OCI-LY7 (cell line): ENCODE results near the gene KCNMB2.
"Not testable (repeated sequence)": the region's sequence is repeated elsewhere in the genome, so short reads cannot be mapped to it uniquely, and the experiment has no call there.

Experiments
- EZH2phosphoT487 ChIP-seq: fragments of 200-600 bp; sonication (generic); IDR thresholded peaks from 2 replicates; pipeline ENCODE4 v1.6.1; 2018; ENCODE audit warnings: low read depth, borderline replicate concordance, mild to moderate bottlenecking, mixed run types, antibody characterized with exemption, low read length, moderate library complexity, mixed read lengths
- TF ChIP-seq, protein P1 (sequence below): fragments of 200-600 bp; sonication (generic); conservative IDR thresholded peaks from 2 replicates; pipeline ENCODE4 v1.5.1; 2014; ENCODE audit warnings: mild to moderate bottlenecking, antibody characterized with exemption, low read length, moderate library complexity, mixed read lengths

DNA sequence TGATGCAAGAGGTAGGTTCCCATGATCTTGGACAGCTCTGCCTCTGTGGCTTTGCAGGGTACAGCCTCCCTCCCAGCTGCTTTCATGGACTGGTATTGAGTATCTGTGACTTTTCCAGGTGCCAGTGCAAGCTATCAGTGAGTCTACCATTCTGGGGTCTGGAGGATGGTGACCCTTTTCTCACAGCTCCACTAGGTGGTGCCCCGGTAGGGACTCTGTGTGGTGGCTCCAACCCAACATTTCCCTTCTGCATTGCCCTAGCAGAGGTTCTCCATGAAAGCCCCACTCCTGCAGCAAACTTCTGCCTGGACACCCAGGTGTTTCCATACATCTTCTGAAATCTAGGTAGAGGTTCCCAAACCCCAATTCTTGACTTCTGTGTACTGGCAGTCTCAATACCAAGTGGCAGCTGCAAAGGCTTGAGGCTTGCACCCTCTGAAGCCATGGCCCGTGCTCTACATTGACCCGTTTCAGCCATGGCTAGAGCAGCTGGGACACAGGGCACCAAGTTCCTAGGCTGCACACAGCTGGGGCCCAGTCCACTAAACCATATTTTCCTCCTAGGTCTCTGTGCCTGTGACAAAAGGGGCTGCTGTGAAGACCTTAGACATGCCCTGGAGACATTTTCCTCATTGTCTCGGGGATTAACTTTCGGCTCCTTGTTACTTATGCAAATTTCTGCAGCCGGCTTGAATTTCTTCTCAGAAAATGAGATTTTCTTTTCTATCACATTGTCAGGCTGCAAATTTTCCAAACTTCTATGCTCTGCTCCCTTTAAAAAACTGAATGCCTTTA is 209.8 kb downstream of the KCNMB2 start:
- TF ChIP-seq, protein P1, sequence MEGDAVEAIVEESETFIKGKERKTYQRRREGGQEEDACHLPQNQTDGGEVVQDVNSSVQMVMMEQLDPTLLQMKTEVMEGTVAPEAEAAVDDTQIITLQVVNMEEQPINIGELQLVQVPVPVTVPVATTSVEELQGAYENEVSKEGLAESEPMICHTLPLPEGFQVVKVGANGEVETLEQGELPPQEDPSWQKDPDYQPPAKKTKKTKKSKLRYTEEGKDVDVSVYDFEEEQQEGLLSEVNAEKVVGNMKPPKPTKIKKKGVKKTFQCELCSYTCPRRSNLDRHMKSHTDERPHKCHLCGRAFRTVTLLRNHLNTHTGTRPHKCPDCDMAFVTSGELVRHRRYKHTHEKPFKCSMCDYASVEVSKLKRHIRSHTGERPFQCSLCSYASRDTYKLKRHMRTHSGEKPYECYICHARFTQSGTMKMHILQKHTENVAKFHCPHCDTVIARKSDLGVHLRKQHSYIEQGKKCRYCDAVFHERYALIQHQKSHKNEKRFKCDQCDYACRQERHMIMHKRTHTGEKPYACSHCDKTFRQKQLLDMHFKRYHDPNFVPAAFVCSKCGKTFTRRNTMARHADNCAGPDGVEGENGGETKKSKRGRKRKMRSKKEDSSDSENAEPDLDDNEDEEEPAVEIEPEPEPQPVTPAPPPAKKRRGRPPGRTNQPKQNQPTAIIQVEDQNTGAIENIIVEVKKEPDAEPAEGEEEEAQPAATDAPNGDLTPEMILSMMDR: peak; percentile 22; the same call in 1 of the 2 replicates
- not testable (repeated sequence) for TF ChIP-seq EZH2phosphoT487
